GM23338 (cell line): ENCODE data around the gene RBM11. TPM values are rescaled to one million over a fixed set of nuclear protein-coding genes. Genes with fewer than 3 reads are reported as not detected.

Experiments used
- ATAC-seq: fragments of 200-7000 bp; cut with Tn5 transposase; 3 replicates; pipeline ENCODE4 v1.9.1; 2020
- DNase-seq: peaks from one replicate; pipeline ENCODE4 v3.0.0-alpha.2; 2015; ENCODE audit warnings: low spot score
- H2AFZ ChIP-seq: fragments of 200-600 bp; sonication (generic); 2 replicates; pipeline ENCODE4 v1.8.0; 2016; ENCODE audit warnings: antibody characterized with exemption, mild to moderate bottlenecking, moderate library complexity
- H3F3A ChIP-seq: fragments of 200-600 bp; sonication (generic); replicated peaks from 2 replicates; pipeline ENCODE4 v1.8.0; 2017; ENCODE audit warnings: antibody characterized with exemption, mixed run types, low read depth
- H3K27ac ChIP-seq: fragments of 200-600 bp; sonication (generic); 2 replicates; pipeline ENCODE4 v1.6.1; 2016; ENCODE audit warnings: low read depth
- H3K27me3 ChIP-seq: fragments of 200-600 bp; sonication (generic); 2 replicates; pipeline ENCODE4 v1.8.0; 2016; ENCODE audit warnings: mild to moderate bottlenecking, mixed run types, moderate library complexity; ENCODE audit not compliant: insufficient read depth
- H3K36me3 ChIP-seq: fragments of 200-600 bp; sonication (generic); 2 replicates; pipeline ENCODE4 v1.8.0; 2016; ENCODE audit warnings: mild to moderate bottlenecking; ENCODE audit not compliant: insufficient read depth
- H3K4me1 ChIP-seq: fragments of 200-600 bp; sonication (generic); 2 replicates; pipeline ENCODE4 v1.8.0; 2016; ENCODE audit warnings: mild to moderate bottlenecking, moderate library complexity; ENCODE audit not compliant: insufficient read depth
- H3K4me2 ChIP-seq: fragments of 200-600 bp; sonication (generic); 2 replicates; pipeline ENCODE4 v1.7.1; 2017; ENCODE audit warnings: mixed run types
- H3K4me3 ChIP-seq: fragments of 200-600 bp; sonication (generic); 2 replicates; pipeline ENCODE4 v1.6.1; 2016; ENCODE audit warnings: mixed run types
- H3K79me2 ChIP-seq: fragments of 200-600 bp; sonication (generic); replicated peaks from 2 replicates; pipeline ENCODE4 v1.8.0; 2017; ENCODE audit warnings: mild to moderate bottlenecking; ENCODE audit not compliant: insufficient read depth
- H3K9me2 ChIP-seq: fragments of 200-600 bp; sonication (generic); 2 replicates; pipeline ENCODE4 v1.8.0; 2017; ENCODE audit not compliant: insufficient read depth
- H4K20me1 ChIP-seq: fragments of 200-600 bp; sonication (generic); replicated peaks from 2 replicates; pipeline ENCODE4 v1.8.0; 2017; ENCODE audit warnings: mild to moderate bottlenecking; ENCODE audit not compliant: insufficient read depth
- H3K27ac Mint-ChIP-seq: 2 replicates; pipeline ENCODE4 v1.8.0; 2020; ENCODE audit warnings: inconsistent platforms, mild to moderate bottlenecking, moderate library complexity, mixed read lengths
- H3K27me3 Mint-ChIP-seq: 3 replicates; pipeline ENCODE4 v1.8.0; 2022; ENCODE audit warnings: low read depth, mild to moderate bottlenecking, moderate library complexity, mixed read lengths, inconsistent platforms; ENCODE audit not compliant: insufficient read depth, poor library complexity
- H3K36me3 Mint-ChIP-seq: 3 replicates; pipeline ENCODE4 v1.8.0; 2021; ENCODE audit warnings: low read depth, mild to moderate bottlenecking, inconsistent platforms, moderate library complexity, mixed read lengths
- H3K4me1 Mint-ChIP-seq: 3 replicates; pipeline ENCODE4 v1.8.0; 2020; ENCODE audit warnings: mild to moderate bottlenecking, inconsistent platforms, mixed read lengths
- H3K4me3 Mint-ChIP-seq: 3 replicates; pipeline ENCODE4 v1.8.0; 2021; ENCODE audit warnings: moderate library complexity, mild to moderate bottlenecking, inconsistent platforms, mixed read lengths
- H3K9me3 Mint-ChIP-seq: 3 replicates; pipeline ENCODE4 v1.8.0; 2020; ENCODE audit warnings: moderate library complexity, mild to moderate bottlenecking, inconsistent platforms, mixed read lengths
- CREB1 ChIP-seq: fragments of 250-450 bp; sonication (Bioruptor Pico); IDR thresholded peaks from 2 replicates; pipeline ENCODE4 v1.5.0; 2020; ENCODE audit warnings: low read depth, mild to moderate bottlenecking, moderate library complexity
- EZH2 ChIP-seq: fragments of 200-600 bp; sonication (generic); IDR thresholded peaks from one replicate; pipeline ENCODE4 v1.8.0; 2017; ENCODE audit warnings: antibody characterized with exemption, mild to moderate bottlenecking, low read depth; ENCODE audit not compliant: unreplicated experiment
- EZH2phosphoT487 ChIP-seq: fragments of 200-600 bp; sonication (generic); IDR thresholded peaks from one replicate; pipeline ENCODE4 v1.8.1; 2018; ENCODE audit warnings: antibody characterized with exemption; ENCODE audit not compliant: unreplicated experiment
- JUNB ChIP-seq: IDR thresholded peaks from one replicate; pipeline ENCODE4 v1.6.1; 2016; ENCODE audit warnings: antibody characterized with exemption; ENCODE audit not compliant: unreplicated experiment
- NANOG ChIP-seq: IDR thresholded peaks from 2 replicates; pipeline ENCODE4 v1.6.1; 2016; ENCODE audit warnings: antibody characterized with exemption, borderline replicate concordance
- POLR2AphosphoS5 ChIP-seq: IDR thresholded peaks from 2 replicates; pipeline ENCODE4 v1.6.1; 2016; ENCODE audit warnings: antibody characterized with exemption, low read depth
- STAT1 ChIP-seq: IDR thresholded peaks from one replicate; pipeline ENCODE4 v1.6.1; 2016; ENCODE audit warnings: antibody characterized with exemption; ENCODE audit not compliant: unreplicated experiment
- ZNF114 ChIP-seq: fragments of 250-450 bp; sonication (Bioruptor Pico); IDR thresholded peaks from 2 replicates; pipeline ENCODE4 v1.5.0; 2020; ENCODE audit warnings: mild to moderate bottlenecking, moderate library complexity
- ZNF331 ChIP-seq: fragments of 250-450 bp; sonication (Bioruptor Pico); IDR thresholded peaks from 2 replicates; pipeline ENCODE4 v1.5.0; 2020; ENCODE audit warnings: low read depth, mild to moderate bottlenecking, moderate library complexity
- polyA plus RNA-seq: library from polyadenylated mRNA; unstranded; fragments of >200 nt; fragmentation: Nextera tagmentation; extraction: Ambion mirVana; gene quantifications from 2 replicates; pipeline ENCODE4 v1.2.1, GENCODE V29; 2016
- total RNA-seq: library from RNA; depleted of rRNA; stranded (reverse); fragments of >200 nt; shearing (Covaris generic); gene quantifications from 2 replicates; pipeline ENCODE4 v1.2.3, GENCODE V29; 2014
- TF ChIP-seq, protein P1 (sequence below): IDR thresholded peaks from 2 replicates; pipeline ENCODE4 v1.6.1; 2016; ENCODE audit warnings: antibody characterized with exemption
- TF ChIP-seq, protein P2 (sequence below): IDR thresholded peaks from one replicate; pipeline ENCODE4 v1.6.1; 2018; ENCODE audit warnings: antibody characterized with exemption; ENCODE audit not compliant: unreplicated experiment
- TF ChIP-seq, protein P3 (sequence below), 2 experiments: fragments of 200-600 bp in 1 of 2; sonication (generic) in 1 of 2; conservative IDR thresholded peaks; 2 replicates each; pipeline versions ENCODE4 v1.5.1 to v1.6.1; 2016 to 2017; ENCODE audit warnings: antibody characterized with exemption in 2 of 2, low read depth in 2 of 2, mild to moderate bottlenecking in 2 of 2, moderate library complexity in 1 of 2
- TF ChIP-seq, protein P4 (sequence below): fragments of 250-450 bp; sonication (Bioruptor Pico); IDR thresholded peaks from 2 replicates; pipeline ENCODE4 v1.5.0; 2020; ENCODE audit warnings: mild to moderate bottlenecking, moderate library complexity

Gene RBM11
- total and polyA plus RNA-seq, 2 experiments from 2014 or later: 6.3 to 8.3 TPM

DNA sequence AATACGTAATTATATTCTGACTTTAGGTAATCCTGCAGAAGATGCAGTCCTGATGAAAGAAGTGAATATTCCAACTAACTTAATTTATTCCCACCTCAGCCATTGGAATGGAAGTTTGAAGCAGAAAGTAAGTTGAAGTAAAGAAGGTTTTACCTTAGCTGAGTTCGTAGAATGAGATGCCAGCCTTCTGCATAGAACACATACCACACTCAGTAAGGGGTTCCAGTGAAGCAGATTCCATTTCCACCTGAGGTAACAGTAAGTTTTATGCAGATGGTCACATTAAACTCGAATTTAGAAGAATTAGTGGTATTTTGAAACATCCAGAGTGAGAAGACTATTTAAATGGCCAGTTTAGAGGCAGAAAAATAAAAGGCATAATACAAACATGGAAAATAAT, 20.2 kb downstream of the RBM11 start:
- no peaks in the 10 kb centered on the region for H3K27me3 Mint-ChIP-seq
- TF ChIP-seq, protein P1, sequence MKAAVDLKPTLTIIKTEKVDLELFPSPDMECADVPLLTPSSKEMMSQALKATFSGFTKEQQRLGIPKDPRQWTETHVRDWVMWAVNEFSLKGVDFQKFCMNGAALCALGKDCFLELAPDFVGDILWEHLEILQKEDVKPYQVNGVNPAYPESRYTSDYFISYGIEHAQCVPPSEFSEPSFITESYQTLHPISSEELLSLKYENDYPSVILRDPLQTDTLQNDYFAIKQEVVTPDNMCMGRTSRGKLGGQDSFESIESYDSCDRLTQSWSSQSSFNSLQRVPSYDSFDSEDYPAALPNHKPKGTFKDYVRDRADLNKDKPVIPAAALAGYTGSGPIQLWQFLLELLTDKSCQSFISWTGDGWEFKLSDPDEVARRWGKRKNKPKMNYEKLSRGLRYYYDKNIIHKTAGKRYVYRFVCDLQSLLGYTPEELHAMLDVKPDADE: no peak
- TF ChIP-seq CREB1 (CRISPR knock-in tag) (no peak), JUNB (no peak), ZNF114 (CRISPR knock-in tag) (no peak), STAT1 (no peak), NANOG (no peak), POLR2AphosphoS5 (no peak), ZNF331 (no peak), EZH2 (no peak), EZH2phosphoT487 (no peak)
- TF ChIP-seq, protein P2, sequence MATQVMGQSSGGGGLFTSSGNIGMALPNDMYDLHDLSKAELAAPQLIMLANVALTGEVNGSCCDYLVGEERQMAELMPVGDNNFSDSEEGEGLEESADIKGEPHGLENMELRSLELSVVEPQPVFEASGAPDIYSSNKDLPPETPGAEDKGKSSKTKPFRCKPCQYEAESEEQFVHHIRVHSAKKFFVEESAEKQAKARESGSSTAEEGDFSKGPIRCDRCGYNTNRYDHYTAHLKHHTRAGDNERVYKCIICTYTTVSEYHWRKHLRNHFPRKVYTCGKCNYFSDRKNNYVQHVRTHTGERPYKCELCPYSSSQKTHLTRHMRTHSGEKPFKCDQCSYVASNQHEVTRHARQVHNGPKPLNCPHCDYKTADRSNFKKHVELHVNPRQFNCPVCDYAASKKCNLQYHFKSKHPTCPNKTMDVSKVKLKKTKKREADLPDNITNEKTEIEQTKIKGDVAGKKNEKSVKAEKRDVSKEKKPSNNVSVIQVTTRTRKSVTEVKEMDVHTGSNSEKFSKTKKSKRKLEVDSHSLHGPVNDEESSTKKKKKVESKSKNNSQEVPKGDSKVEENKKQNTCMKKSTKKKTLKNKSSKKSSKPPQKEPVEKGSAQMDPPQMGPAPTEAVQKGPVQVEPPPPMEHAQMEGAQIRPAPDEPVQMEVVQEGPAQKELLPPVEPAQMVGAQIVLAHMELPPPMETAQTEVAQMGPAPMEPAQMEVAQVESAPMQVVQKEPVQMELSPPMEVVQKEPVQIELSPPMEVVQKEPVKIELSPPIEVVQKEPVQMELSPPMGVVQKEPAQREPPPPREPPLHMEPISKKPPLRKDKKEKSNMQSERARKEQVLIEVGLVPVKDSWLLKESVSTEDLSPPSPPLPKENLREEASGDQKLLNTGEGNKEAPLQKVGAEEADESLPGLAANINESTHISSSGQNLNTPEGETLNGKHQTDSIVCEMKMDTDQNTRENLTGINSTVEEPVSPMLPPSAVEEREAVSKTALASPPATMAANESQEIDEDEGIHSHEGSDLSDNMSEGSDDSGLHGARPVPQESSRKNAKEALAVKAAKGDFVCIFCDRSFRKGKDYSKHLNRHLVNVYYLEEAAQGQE: no peak
- TF ChIP-seq, protein P3, sequence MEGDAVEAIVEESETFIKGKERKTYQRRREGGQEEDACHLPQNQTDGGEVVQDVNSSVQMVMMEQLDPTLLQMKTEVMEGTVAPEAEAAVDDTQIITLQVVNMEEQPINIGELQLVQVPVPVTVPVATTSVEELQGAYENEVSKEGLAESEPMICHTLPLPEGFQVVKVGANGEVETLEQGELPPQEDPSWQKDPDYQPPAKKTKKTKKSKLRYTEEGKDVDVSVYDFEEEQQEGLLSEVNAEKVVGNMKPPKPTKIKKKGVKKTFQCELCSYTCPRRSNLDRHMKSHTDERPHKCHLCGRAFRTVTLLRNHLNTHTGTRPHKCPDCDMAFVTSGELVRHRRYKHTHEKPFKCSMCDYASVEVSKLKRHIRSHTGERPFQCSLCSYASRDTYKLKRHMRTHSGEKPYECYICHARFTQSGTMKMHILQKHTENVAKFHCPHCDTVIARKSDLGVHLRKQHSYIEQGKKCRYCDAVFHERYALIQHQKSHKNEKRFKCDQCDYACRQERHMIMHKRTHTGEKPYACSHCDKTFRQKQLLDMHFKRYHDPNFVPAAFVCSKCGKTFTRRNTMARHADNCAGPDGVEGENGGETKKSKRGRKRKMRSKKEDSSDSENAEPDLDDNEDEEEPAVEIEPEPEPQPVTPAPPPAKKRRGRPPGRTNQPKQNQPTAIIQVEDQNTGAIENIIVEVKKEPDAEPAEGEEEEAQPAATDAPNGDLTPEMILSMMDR (conservative IDR thresholded peaks at IDR 0.05; ENCODE audit: low read depth in 2 of 2): no peak
- TF ChIP-seq, protein P4, sequence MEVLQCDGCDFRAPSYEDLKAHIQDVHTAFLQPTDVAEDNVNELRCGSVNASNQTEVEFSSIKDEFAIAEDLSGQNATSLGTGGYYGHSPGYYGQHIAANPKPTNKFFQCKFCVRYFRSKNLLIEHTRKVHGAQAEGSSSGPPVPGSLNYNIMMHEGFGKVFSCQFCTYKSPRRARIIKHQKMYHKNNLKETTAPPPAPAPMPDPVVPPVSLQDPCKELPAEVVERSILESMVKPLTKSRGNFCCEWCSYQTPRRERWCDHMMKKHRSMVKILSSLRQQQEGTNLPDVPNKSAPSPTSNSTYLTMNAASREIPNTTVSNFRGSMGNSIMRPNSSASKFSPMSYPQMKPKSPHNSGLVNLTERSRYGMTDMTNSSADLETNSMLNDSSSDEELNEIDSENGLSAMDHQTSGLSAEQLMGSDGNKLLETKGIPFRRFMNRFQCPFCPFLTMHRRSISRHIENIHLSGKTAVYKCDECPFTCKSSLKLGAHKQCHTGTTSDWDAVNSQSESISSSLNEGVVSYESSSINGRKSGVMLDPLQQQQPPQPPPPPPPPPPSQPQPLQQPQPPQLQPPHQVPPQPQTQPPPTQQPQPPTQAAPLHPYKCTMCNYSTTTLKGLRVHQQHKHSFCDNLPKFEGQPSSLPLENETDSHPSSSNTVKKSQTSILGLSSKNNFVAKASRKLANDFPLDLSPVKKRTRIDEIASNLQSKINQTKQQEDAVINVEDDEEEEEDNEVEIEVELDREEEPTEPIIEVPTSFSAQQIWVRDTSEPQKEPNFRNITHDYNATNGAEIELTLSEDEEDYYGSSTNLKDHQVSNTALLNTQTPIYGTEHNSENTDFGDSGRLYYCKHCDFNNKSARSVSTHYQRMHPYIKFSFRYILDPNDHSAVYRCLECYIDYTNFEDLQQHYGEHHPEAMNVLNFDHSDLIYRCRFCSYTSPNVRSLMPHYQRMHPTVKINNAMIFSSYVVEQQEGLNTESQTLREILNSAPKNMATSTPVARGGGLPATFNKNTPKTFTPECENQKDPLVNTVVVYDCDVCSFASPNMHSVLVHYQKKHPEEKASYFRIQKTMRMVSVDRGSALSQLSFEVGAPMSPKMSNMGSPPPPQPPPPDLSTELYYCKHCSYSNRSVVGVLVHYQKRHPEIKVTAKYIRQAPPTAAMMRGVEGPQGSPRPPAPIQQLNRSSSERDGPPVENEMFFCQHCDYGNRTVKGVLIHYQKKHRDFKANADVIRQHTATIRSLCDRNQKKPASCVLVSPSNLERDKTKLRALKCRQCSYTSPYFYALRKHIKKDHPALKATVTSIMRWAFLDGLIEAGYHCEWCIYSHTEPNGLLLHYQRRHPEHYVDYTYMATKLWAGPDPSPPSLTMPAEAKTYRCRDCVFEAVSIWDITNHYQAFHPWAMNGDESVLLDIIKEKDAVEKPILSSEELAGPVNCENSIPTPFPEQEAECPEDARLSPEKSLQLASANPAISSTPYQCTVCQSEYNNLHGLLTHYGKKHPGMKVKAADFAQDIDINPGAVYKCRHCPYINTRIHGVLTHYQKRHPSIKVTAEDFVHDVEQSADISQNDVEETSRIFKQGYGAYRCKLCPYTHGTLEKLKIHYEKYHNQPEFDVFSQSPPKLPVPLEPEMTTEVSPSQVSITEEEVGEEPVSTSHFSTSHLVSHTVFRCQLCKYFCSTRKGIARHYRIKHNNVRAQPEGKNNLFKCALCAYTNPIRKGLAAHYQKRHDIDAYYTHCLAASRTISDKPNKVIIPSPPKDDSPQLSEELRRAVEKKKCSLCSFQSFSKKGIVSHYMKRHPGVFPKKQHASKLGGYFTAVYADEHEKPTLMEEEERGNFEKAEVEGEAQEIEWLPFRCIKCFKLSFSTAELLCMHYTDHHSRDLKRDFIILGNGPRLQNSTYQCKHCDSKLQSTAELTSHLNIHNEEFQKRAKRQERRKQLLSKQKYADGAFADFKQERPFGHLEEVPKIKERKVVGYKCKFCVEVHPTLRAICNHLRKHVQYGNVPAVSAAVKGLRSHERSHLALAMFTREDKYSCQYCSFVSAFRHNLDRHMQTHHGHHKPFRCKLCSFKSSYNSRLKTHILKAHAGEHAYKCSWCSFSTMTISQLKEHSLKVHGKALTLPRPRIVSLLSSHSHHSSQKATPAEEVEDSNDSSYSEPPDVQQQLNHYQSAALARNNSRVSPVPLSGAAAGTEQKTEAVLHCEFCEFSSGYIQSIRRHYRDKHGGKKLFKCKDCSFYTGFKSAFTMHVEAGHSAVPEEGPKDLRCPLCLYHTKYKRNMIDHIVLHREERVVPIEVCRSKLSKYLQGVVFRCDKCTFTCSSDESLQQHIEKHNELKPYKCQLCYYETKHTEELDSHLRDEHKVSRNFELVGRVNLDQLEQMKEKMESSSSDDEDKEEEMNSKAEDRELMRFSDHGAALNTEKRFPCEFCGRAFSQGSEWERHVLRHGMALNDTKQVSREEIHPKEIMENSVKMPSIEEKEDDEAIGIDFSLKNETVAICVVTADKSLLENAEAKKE (CRISPR knock-in tag): no peak
- 0 out of 2 replicates have a peak, but pooled peaks cover 5% of the 10 kb centered on the region for H3K9me2 ChIP-seq
- no peaks in the 10 kb centered on the region; the same call in 1 of the 2 replicates for H3K36me3 ChIP-seq
- DNase-seq (peak; percentile 30), ATAC-seq (peak; percentile 65)
- no peak overlapping the region for H3K4me3 Mint-ChIP-seq
- 0 out of 3 replicates have a peak, but pooled peaks cover 2% of the 10 kb centered on the region for H3K9me3 Mint-ChIP-seq
- H3K27ac ChIP-seq: no peak overlapping the region
- H3K4me1 Mint-ChIP-seq: peaks cover 29% of the 10 kb centered on the region; the same call in 2 of the 3 replicates
- H3K79me2 ChIP-seq: no peaks in the 10 kb centered on the region
- peaks cover 7% of the 10 kb centered on the region; the same call in 1 of the 2 replicates for H3K4me1 ChIP-seq
- H4K20me1 ChIP-seq: no peaks in the 10 kb centered on the region
- H3K4me3 ChIP-seq: no peak overlapping the region
- no peak overlapping the region for H2AFZ ChIP-seq
- H3F3A ChIP-seq: no peaks in the 10 kb centered on the region
- no peak overlapping the region for H3K4me2 ChIP-seq
- H3K27me3 ChIP-seq: no peaks in the 10 kb centered on the region
- no peaks in the 10 kb centered on the region for H3K36me3 Mint-ChIP-seq
- 0 out of 2 replicates have a peak overlapping the region, but pooled peaks have one; percentile 22 for H3K27ac Mint-ChIP-seq
